BE2C (cell line): ENCODE measurements around the gene CACNA2D3.

Source experiments
- DNase-seq: peaks from one replicate; pipeline ENCODE4 v3.0.0-alpha.2; 2020
- H3K27me3 ChIP-seq: fragments of 250-450 bp; sonication (Bioruptor Pico); 2 replicates; pipeline ENCODE4 v1.5.1; 2020; ENCODE audit warnings: mild to moderate bottlenecking
- H3K36me3 ChIP-seq: fragments of 250-450 bp; sonication (Bioruptor Pico); 2 replicates; pipeline ENCODE4 v1.5.1; 2020; ENCODE audit warnings: mild to moderate bottlenecking
- H3K4me1 ChIP-seq: fragments of 250-450 bp; sonication (Bioruptor Pico); 2 replicates; pipeline ENCODE4 v1.5.1; 2020
- H3K4me3 ChIP-seq: 2 replicates; pipeline ENCODE4 v1.5.1; 2011; ENCODE audit warnings: low read depth, low read length
- H3K9me3 ChIP-seq: fragments of 250-450 bp; sonication (Bioruptor Pico); 2 replicates; pipeline ENCODE4 v1.5.1; 2020
- TF ChIP-seq, protein P1 (sequence below): IDR thresholded peaks from 2 replicates; pipeline ENCODE4 v1.5.1; 2012; ENCODE audit warnings: mild to moderate bottlenecking, low read depth, low read length

CACNA2D3 gene

DNA sequence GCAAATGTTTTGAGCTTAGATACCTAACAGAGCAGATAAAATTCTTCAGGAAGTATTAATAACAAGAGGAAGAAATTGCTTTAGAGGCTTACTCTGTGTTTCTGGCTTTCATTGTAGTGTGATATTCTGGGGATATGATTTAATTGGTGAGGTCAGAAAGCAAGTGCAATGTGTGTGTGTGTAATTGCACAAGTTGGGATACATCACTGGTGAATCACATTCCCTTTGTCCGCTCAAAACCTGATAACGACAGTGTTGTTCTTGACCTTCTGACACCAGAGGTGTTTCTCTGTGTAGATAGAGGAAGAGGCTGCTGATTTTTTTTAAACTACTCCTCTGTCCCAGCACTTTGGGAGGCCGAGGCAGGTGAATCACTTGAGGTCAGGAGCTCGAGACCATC is 161.1 kb downstream of the CACNA2D3 start:
- TF ChIP-seq, protein P1, sequence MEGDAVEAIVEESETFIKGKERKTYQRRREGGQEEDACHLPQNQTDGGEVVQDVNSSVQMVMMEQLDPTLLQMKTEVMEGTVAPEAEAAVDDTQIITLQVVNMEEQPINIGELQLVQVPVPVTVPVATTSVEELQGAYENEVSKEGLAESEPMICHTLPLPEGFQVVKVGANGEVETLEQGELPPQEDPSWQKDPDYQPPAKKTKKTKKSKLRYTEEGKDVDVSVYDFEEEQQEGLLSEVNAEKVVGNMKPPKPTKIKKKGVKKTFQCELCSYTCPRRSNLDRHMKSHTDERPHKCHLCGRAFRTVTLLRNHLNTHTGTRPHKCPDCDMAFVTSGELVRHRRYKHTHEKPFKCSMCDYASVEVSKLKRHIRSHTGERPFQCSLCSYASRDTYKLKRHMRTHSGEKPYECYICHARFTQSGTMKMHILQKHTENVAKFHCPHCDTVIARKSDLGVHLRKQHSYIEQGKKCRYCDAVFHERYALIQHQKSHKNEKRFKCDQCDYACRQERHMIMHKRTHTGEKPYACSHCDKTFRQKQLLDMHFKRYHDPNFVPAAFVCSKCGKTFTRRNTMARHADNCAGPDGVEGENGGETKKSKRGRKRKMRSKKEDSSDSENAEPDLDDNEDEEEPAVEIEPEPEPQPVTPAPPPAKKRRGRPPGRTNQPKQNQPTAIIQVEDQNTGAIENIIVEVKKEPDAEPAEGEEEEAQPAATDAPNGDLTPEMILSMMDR = no peak
- no peaks in the 10 kb centered on the region for H3K27me3 ChIP-seq
- no peak for DNase-seq
- no peaks in the 10 kb centered on the region for H3K36me3 ChIP-seq
- no peaks in the 10 kb centered on the region for H3K9me3 ChIP-seq
- H3K4me3 ChIP-seq = no peak overlapping the region
- peaks cover 3% of the 10 kb centered on the region; the same call in 1 of the 2 replicates for H3K4me1 ChIP-seq

DNA sequence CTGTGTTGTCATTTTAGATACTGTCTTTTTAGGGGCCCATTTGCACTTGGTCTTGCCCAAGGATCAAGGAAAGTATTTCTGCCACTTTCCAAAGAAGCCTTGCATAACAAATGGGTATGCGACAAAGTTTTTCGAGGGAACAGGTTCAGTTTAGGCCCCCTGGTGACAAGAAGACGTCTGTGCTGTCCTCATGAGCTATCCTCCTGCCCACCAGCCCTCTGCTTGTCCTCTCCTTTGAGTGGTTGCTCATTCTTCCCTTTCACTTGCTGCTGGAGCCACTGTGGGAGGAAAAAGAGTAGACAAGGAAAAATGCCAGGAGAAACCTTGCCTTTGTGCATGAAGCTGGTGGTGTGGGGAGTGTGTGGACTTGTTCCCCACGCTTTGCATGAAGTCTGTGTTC is 171.9 kb downstream of the CACNA2D3 start:
- TF ChIP-seq, protein P1 = no peak
- no peak for DNase-seq
- H3K36me3 ChIP-seq = no peaks in the 10 kb centered on the region
- no peaks in the 10 kb centered on the region for H3K27me3 ChIP-seq
- no peaks in the 10 kb centered on the region for H3K4me1 ChIP-seq
- no peaks in the 10 kb centered on the region for H3K9me3 ChIP-seq
- no peak overlapping the region for H3K4me3 ChIP-seq

GRCh38 chr3:54296531-54296930 is 174.2 kb downstream of the CACNA2D3 start:
- Histone ChIP-seq H3K9me3 (no peaks in the 10 kb centered on the region), H3K36me3 (no peaks in the 10 kb centered on the region), H3K4me3 (no peak overlapping the region), H3K27me3 (no peaks in the 10 kb centered on the region), H3K4me1 (no peaks in the 10 kb centered on the region)
- no peak for DNase-seq
- TF ChIP-seq, protein P1 = no peak

- H3K9me3 ChIP-seq = no peaks in the 10 kb centered on the region
- no peak for DNase-seq
- no peaks in the 10 kb centered on the region for H3K27me3 ChIP-seq
- H3K36me3 ChIP-seq = no peaks in the 10 kb centered on the region
- H3K4me1 ChIP-seq = no peaks in the 10 kb centered on the region
- H3K4me3 ChIP-seq = no peak overlapping the region
- TF ChIP-seq, protein P1 = no peak
These were observed 177.0 kb downstream of the CACNA2D3 start for GRCh38 chr3:54299169-54299935.

DNA sequence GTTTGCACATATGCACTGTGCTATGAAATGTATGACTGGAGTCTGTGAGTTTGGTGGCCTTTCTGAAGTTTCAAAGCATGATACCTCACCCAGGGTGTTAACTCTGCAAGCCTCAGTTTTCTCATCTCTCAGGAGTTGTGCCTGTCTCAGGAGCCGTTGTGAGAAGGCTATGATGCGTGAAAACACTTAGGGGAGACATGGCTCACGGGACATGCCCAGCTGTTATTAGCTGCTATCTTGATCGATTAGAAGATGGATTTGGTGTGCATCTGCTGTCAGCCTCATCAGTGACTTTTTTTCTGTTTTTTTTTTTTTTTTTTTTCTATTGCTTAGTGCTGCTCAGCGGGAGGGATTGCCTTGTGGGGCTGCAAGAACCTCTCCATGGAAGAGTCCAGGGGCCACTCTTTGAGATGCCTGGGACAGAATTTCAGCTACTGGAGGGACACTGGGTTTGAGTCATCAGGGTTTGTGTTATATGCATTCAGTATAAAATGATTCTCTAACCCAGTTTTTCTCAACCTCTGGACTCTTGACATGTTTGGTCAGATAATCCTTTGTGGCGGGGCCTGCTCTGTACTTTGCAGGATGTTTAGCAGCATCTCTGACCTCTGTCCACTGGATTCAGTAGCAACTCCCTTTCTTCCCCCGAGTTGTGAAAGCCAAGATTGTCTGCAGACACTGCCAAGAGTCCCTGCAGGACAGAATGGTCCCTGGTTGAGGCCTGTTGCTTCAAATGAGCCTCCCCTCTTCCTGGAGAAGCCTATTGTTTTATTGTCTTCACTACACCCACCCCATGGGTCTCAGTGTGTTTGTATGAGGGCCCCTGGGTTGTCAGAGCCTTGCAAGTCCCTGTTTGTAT is 181.4 kb downstream of the CACNA2D3 start:
- Histone ChIP-seq H3K36me3 (no peaks in the 10 kb centered on the region), H3K9me3 (no peaks in the 10 kb centered on the region), H3K4me3 (no peak overlapping the region), H3K27me3 (no peaks in the 10 kb centered on the region), H3K4me1 (no peaks in the 10 kb centered on the region; the same call in 1 of the 2 replicates)
- TF ChIP-seq, protein P1 = no peak
- DNase-seq = no peak
